Chondrocyte (in vitro differentiated cells): ENCODE data around the gene UNC5A. TPM values are rescaled to one million over a fixed set of nuclear protein-coding genes. Genes with fewer than 3 reads are reported as not detected.
A peak's percentile ranks its signal among the peaks of the same experiment; 100 is the strongest.

Experiments
- DNase-seq: peaks from one replicate; pipeline ENCODE4 v3.0.0; 2021; ENCODE audit warnings: mixed read lengths, low spot score
- H3K27ac Mint-ChIP-seq: one replicate; pipeline ENCODE4 v1.8.0; 2021; ENCODE audit warnings: mild to moderate bottlenecking, moderate library complexity, mixed read lengths; ENCODE audit not compliant: unreplicated experiment
- H3K27me3 Mint-ChIP-seq: 2 replicates; pipeline ENCODE4 v1.8.0; 2021; ENCODE audit warnings: low read depth, mixed read lengths
- H3K36me3 Mint-ChIP-seq: 2 replicates; pipeline ENCODE4 v1.8.0; 2021; ENCODE audit warnings: low read depth, mixed read lengths
- H3K4me1 Mint-ChIP-seq: 2 replicates; pipeline ENCODE4 v1.8.0; 2021; ENCODE audit warnings: low read depth, mild to moderate bottlenecking, mixed read lengths
- H3K4me3 Mint-ChIP-seq: one replicate; pipeline ENCODE4 v1.8.0; 2021; ENCODE audit warnings: mild to moderate bottlenecking, moderate library complexity, mixed read lengths; ENCODE audit not compliant: unreplicated experiment
- H3K9me3 Mint-ChIP-seq: 2 replicates; pipeline ENCODE4 v1.8.0; 2021; ENCODE audit warnings: low read depth, mixed read lengths
- CTCF ChIP-seq: fragments of 200-600 bp; sonication (generic); IDR thresholded peaks from 2 replicates; pipeline ENCODE4 v1.5.0; 2021; ENCODE audit warnings: antibody characterized with exemption, mild to moderate bottlenecking, moderate library complexity
- total RNA-seq: library from RNA; stranded (reverse); gene quantifications from 3 replicates; pipeline ENCODE4 v1.2.1, GENCODE V29; 2021

UNC5A gene
- total RNA-seq, 1 donor from 2014 or later = 0.15 TPM

GRCh38 chr5:176879663-176880361 lies 69.5 kb downstream of the UNC5A start:
- no peak for TF ChIP-seq CTCF
- Mint-ChIP-seq H3K4me1 (peaks cover 6% of the 10 kb centered on the region), H3K27ac (no peak overlapping the region), H3K36me3 (no peaks in the 10 kb centered on the region), H3K9me3 (no peaks in the 10 kb centered on the region), H3K27me3 (peaks cover 33% of the 10 kb centered on the region), H3K4me3 (no peak overlapping the region)
- DNase-seq = peak; percentile 90

GRCh38 chr5:176880366-176881020 lies 70.1 kb downstream of the UNC5A start:
- Mint-ChIP-seq H3K4me3 (no peak overlapping the region), H3K9me3 (no peaks in the 10 kb centered on the region), H3K27me3 (peaks cover 26% of the 10 kb centered on the region), H3K4me1 (peaks cover 6% of the 10 kb centered on the region), H3K36me3 (no peaks in the 10 kb centered on the region), H3K27ac (no peak overlapping the region)
- DNase-seq = no peak
- no peak for TF ChIP-seq CTCF

GRCh38 chr5:176881021-176881749 lies 70.8 kb downstream of the UNC5A start:
- no peak for TF ChIP-seq CTCF
- Mint-ChIP-seq H3K27ac (no peak overlapping the region), H3K27me3 (peaks cover 20% of the 10 kb centered on the region), H3K4me1 (peaks cover 6% of the 10 kb centered on the region), H3K9me3 (no peaks in the 10 kb centered on the region), H3K36me3 (no peaks in the 10 kb centered on the region), H3K4me3 (no peak overlapping the region)
- DNase-seq = no peak

- no peak for TF ChIP-seq CTCF
- Mint-ChIP-seq H3K36me3 (no peaks in the 10 kb centered on the region), H3K4me3 (no peak overlapping the region), H3K9me3 (no peaks in the 10 kb centered on the region), H3K4me1 (peaks cover 6% of the 10 kb centered on the region), H3K27me3 (peaks cover 16% of the 10 kb centered on the region), H3K27ac (no peak overlapping the region)
- no peak for DNase-seq
Measured at GRCh38 chr5:176881816-176882566, 71.6 kb downstream of the UNC5A start.

- Mint-ChIP-seq H3K36me3 (no peaks in the 10 kb centered on the region), H3K9me3 (no peaks in the 10 kb centered on the region), H3K4me1 (peaks cover 6% of the 10 kb centered on the region), H3K4me3 (no peak overlapping the region), H3K27me3 (peaks cover 15% of the 10 kb centered on the region), H3K27ac (no peak overlapping the region)
- no peak for DNase-seq
- no peak for TF ChIP-seq CTCF
Measured at GRCh38 chr5:176882567-176882903, 72.2 kb downstream of the UNC5A start.
